Memory B cell (primary cell): ENCODE data around the gene QKI.
"Not testable (repeated sequence)": the region's sequence is repeated elsewhere in the genome, so short reads cannot be mapped to it uniquely, and the experiment has no call there.

Experiments
- ATAC-seq: fragments of 150-1000 bp; cut with Tn5 transposase; 2 replicates; pipeline ENCODE4 v1.10.0; 2021; ENCODE audit warnings: low read depth, mild to moderate bottlenecking, moderate library complexity
- DNase-seq, 2 donors: peaks; one replicate each; pipeline ENCODE4 v3.0.0; 2022; ENCODE audit warnings: low spot score in 2 of 2
- H3K27ac Mint-ChIP-seq: one replicate; pipeline ENCODE4 v1.8.0; 2022; ENCODE audit warnings: mild to moderate bottlenecking, moderate library complexity, mixed read lengths
- H3K27me3 Mint-ChIP-seq: one replicate; pipeline ENCODE4 v1.8.0; 2022; ENCODE audit warnings: mixed read lengths
- H3K36me3 Mint-ChIP-seq: one replicate; pipeline ENCODE4 v1.8.0; 2022; ENCODE audit warnings: mild to moderate bottlenecking, mixed read lengths
- H3K4me1 Mint-ChIP-seq: one replicate; pipeline ENCODE4 v1.8.0; 2022; ENCODE audit warnings: mixed read lengths
- H3K4me3 Mint-ChIP-seq: one replicate; pipeline ENCODE4 v1.8.0; 2022; ENCODE audit warnings: mild to moderate bottlenecking, moderate library complexity, mixed read lengths
- H3K9me3 Mint-ChIP-seq: one replicate; pipeline ENCODE4 v1.8.0; 2022; ENCODE audit warnings: mixed read lengths

QKI gene

GRCh38 chr6:163455552-163455951, 41.0 kb downstream of the QKI start:
- DNase-seq (no peak), ATAC-seq (no peak)
- peaks cover 15% of the 10 kb centered on the region for H3K36me3 Mint-ChIP-seq
- no peak overlapping the region for H3K4me3 Mint-ChIP-seq
- peak overlapping the region; percentile 96 for H3K27ac Mint-ChIP-seq
- H3K9me3 Mint-ChIP-seq, result no peaks in the 10 kb centered on the region
- no peaks in the 10 kb centered on the region for H3K27me3 Mint-ChIP-seq
- H3K4me1 Mint-ChIP-seq, result peaks cover 51% of the 10 kb centered on the region

DNA sequence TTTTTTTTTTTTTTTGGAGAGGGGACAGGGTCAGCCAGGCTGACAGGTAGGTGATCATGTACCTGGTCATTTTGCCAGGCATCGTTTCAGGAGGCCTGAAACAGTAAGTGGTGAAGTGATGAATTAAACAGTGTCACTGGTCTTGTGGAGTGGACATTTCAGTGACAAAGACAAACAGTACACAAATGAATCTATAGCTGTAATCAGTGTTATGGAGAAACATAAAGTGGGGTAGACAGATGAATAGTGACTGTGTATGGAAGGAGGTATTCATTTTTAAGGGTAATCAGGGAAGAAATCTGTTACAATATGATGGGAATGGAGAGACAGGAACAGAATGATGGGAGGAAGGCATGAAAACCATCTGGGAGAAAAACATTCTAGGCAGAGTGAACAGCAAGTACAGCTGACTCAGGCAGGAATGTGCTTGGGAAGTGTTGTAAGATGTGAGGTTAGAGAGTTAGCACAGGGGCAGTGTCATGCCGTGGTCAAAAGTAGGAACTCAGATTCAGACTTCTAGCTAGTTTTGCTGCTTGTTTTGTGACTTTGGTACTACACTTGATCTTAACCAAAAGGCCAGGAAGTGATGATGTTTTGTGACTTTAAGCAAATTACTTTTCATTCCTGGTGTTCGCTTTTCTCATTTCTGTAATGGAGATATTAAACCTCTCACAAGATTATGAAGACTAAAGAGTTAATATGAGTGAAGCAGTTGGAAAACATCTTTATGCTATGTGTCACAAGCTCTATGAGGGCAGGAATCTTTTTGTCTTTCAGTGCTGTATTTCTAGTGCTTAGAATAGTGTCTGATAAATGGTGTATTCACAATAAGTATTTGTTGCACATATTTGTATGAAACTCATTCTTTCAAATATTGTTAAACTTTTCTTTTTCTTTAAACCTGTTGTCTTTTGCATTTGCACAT, 43.4 kb downstream of the QKI start:
- Mint-ChIP-seq H3K27ac (peak overlapping the region; percentile 96), H3K36me3 (peaks cover 15% of the 10 kb centered on the region), H3K27me3 (no peaks in the 10 kb centered on the region), H3K4me3 (peak overlapping the region; percentile 4), H3K9me3 (no peaks in the 10 kb centered on the region), H3K4me1 (peaks cover 47% of the 10 kb centered on the region)
- DNase-seq (no peak), ATAC-seq (no peak)

DNA sequence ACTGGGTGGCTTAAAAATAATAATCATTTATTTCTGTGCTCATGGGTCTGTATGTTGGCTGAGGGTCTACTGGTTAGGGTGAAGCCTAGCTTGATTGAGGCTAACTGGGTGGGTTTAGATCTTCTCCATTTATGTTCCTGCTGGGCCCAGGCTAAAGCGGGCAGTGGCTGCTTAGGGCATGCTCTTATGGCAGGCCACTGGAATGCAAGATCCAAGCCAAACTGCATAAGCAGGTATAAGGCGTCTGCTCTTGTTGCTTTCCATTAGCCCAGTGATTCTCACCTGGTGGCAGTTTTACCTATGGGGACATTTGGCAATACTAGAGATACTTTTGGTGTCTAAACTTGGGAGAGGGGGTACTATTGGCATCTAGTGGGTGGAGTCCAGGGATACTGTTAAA, 44.5 kb downstream of the QKI start:
- DNase-seq, result no peak
- peak overlapping the region; percentile 25 for H3K4me3 Mint-ChIP-seq
- H3K4me1 Mint-ChIP-seq, result peaks cover 52% of the 10 kb centered on the region
- H3K9me3 Mint-ChIP-seq, result no peaks in the 10 kb centered on the region
- peak overlapping the region; percentile 96 for H3K27ac Mint-ChIP-seq
- H3K27me3 Mint-ChIP-seq, result no peaks in the 10 kb centered on the region
- peaks cover 19% of the 10 kb centered on the region for H3K36me3 Mint-ChIP-seq
- no peak for ATAC-seq

DNA sequence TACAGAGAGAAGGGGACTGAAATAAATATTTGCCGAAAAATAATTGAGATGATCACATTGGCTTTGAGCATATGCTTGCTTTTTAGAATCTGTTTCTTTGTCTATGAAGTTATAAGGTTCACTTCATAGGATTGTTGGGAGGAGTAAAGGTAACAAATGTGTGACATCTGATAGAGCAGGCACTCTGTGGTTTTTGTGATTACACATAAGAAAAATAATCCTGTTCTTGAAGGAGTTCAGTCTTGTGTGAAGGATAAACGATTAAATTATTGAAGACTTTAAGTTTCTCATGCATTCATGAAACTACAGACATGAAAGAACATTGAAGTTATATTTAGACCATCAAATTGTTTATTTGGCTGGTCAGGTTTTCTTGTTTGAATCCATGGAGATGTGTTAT, 45.0 kb downstream of the QKI start:
- Mint-ChIP-seq H3K27me3 (no peaks in the 10 kb centered on the region), H3K36me3 (peaks cover 20% of the 10 kb centered on the region), H3K4me3 (peak overlapping the region; percentile 25), H3K4me1 (peaks cover 48% of the 10 kb centered on the region), H3K9me3 (no peaks in the 10 kb centered on the region), H3K27ac (peak overlapping the region; percentile 96)
- DNase-seq (no peak), ATAC-seq (no peak)

DNA sequence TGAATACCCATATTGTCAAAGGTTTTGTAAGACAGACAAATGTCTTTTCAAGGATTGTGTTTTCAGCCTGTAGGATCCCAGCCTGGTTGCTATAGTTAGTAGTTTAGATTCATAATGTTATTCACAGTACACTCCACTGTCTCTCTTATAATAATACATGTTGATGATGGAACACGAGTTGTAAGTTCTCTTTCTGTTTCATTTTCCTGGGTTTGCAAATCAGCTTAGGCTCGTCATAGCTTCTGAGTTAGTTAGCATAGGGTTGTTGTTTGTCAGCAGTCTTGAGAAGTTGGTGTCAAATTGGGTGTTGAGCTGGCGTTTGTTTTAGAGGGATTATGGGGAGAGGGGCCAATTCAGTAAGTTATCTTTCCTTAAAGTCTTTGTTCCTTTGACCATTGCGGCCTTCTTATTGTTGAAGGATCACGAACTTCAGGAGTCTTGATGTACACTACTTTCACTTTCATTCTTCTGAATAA, 45.8 kb downstream of the QKI start:
- Mint-ChIP-seq H3K9me3 (no peaks in the 10 kb centered on the region), H3K36me3 (peaks cover 20% of the 10 kb centered on the region)

DNA sequence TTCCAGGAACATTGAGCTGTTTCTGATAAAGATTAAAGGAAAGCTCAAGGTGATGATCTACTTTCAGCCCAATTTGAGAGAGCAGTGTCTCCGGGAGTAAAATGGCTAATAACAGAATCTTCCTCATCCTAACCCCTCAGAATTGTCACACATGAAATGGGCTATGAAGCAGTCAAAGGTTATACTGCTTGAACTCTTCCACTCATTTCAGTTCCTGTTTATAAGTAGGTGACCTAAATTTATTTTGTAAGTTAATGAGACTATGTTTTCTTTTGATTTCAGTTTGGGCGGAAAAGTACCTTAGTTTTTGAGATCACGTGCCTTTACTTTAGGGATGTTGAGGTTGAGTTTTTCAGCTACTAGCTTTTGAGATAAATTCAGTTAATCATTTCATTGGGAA, 47.2 kb downstream of the QKI start:
- DNase-seq, result no peak
- ATAC-seq, result no peak
- no peaks in the 10 kb centered on the region for H3K9me3 Mint-ChIP-seq
- no peaks in the 10 kb centered on the region for H3K27me3 Mint-ChIP-seq
- H3K4me1 Mint-ChIP-seq, result peaks cover 39% of the 10 kb centered on the region
- peaks cover 17% of the 10 kb centered on the region for H3K36me3 Mint-ChIP-seq
- H3K4me3 Mint-ChIP-seq, result peak overlapping the region; percentile 21
- H3K27ac Mint-ChIP-seq, result peak overlapping the region; percentile 41

More for the DNA sequence above, 45.8 kb downstream of the QKI start:
- peak; percentile 90 for ATAC-seq
- peak overlapping the region; percentile 96 for H3K27ac Mint-ChIP-seq
- peaks cover 48% of the 10 kb centered on the region for H3K4me1 Mint-ChIP-seq
- no peaks in the 10 kb centered on the region for H3K27me3 Mint-ChIP-seq
- peak overlapping the region; percentile 88 for H3K4me3 Mint-ChIP-seq
- peak; percentile 13 to 27 for DNase-seq

DNA sequence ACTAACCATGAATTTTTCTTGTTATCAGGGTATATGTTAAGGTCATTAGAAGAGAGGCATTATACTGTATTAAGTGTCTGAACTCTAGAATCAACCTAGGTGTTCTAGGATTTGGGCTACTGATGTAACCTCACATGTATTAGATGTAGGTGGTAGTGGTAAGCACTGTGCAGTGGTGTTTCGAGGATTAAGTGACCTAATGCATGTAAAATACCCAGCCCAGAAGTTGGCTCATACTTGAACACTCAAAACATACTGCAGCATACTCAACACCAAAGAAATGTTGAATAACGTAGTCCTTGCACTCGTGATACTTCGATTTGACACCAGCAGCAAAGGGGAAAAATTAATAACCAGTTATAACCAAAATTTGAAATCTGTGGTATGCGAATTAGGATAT, 48.7 kb downstream of the QKI start:
- DNase-seq, result no peak
- Mint-ChIP-seq H3K36me3 (peaks cover 10% of the 10 kb centered on the region), H3K4me1 (peaks cover 28% of the 10 kb centered on the region), H3K27ac (no peak overlapping the region), H3K27me3 (no peaks in the 10 kb centered on the region), H3K9me3 (no peaks in the 10 kb centered on the region), H3K4me3 (no peak overlapping the region)
- no peak for ATAC-seq

GRCh38 chr6:163463795-163464194, 49.3 kb downstream of the QKI start:
- Mint-ChIP-seq H3K9me3 (no peaks in the 10 kb centered on the region), H3K27ac (peak overlapping the region; percentile 24), H3K4me3 (no peak overlapping the region), H3K4me1 (peaks cover 25% of the 10 kb centered on the region), H3K27me3 (no peaks in the 10 kb centered on the region), H3K36me3 (peaks cover 10% of the 10 kb centered on the region)
- DNase-seq, result no peak
- ATAC-seq, result no peak

DNA sequence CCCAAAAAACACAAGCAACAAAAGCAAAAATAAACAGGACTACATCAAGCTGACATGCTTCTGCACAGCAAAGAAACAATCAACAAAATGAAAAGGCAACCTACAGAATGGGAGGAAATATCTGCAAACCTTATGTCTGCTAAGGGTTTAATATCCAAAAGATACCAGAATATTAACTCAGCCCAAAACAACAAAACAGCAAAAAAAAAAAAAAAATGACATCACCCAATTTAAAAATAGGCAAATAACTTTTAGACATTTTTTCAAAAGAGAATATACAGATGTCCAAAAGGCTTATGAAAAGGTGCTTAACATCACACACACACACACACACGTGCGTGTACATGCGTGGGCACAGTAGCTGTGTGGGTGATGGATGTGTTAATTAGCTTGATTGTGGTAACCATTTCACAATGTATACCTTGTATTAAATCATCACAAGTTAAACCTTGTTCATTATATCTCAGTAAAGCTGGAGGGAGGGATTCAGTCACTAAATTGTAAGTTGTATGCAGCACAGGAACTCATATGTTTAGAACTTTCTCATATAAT, 52.4 kb downstream of the QKI start:
- DNase-seq, result no peak
- peaks cover 8% of the 10 kb centered on the region for H3K4me1 Mint-ChIP-seq
- no peak overlapping the region for H3K4me3 Mint-ChIP-seq
- H3K27me3 Mint-ChIP-seq, result no peaks in the 10 kb centered on the region
- no peak overlapping the region for H3K27ac Mint-ChIP-seq
- peaks cover 13% of the 10 kb centered on the region for H3K9me3 Mint-ChIP-seq
- H3K36me3 Mint-ChIP-seq, result peaks cover 30% of the 10 kb centered on the region
- ATAC-seq, result no peak

DNA sequence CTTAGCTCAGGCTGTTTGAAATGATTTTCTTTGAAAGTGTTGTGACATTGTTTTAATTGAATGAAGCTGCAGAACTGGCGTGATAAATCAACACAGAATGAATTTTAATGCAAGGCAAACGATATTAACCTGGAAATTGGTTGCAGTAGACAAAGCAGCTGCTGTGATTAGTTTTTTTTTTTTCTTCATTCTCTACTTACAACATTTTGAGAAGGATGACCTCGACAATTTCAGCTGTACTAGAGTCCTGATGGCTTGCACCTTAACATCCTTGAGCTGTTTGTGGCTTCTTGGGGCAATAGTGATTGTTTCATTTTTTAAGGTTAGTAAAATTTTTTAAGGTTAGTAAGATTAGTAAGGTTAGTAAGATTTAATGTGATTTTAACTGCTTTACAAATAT, 54.2 kb downstream of the QKI start:
- Mint-ChIP-seq H3K4me3 (no peak overlapping the region), H3K9me3 (peaks cover 13% of the 10 kb centered on the region), H3K27ac (no peak overlapping the region), H3K27me3 (no peaks in the 10 kb centered on the region), H3K4me1 (peaks cover 6% of the 10 kb centered on the region), H3K36me3 (peaks cover 28% of the 10 kb centered on the region)
- no peak for DNase-seq
- no peak for ATAC-seq

DNA sequence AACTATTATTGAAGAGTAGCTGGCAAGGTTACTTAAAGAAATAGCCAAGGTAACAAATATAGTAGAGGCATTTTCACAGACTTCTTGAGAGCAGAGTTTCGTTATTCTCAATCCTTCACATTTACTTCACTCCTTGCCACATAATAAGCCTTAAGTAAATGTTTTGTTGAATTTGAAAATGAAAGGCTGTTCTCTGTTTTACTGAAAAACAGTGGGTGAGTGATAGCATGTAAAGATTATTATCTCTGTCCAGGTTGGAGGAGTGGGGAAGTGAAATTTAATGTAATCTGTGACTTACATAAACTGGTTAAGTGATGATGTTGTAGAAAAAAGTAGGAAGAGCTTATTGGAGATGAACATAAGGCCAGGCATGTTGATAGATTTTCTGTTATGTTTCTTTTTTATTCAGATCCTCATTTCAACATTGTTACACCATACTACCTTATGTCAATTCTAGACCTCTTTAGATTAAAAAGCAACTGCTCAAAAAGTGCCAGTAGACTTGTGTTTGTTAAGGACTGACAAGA, 55.0 kb downstream of the QKI start:
- peaks cover 23% of the 10 kb centered on the region for H3K36me3 Mint-ChIP-seq
- no peak overlapping the region for H3K4me3 Mint-ChIP-seq

GRCh38 chr6:163470611-163471010, 56.1 kb downstream of the QKI start:
- DNase-seq, result no peak
- H3K4me3 Mint-ChIP-seq, result no peak overlapping the region
- H3K4me1 Mint-ChIP-seq, result peaks cover 5% of the 10 kb centered on the region
- no peak overlapping the region for H3K27ac Mint-ChIP-seq
- no peak for ATAC-seq
- H3K27me3 Mint-ChIP-seq, result no peaks in the 10 kb centered on the region
- peaks cover 13% of the 10 kb centered on the region for H3K9me3 Mint-ChIP-seq
- peaks cover 22% of the 10 kb centered on the region for H3K36me3 Mint-ChIP-seq

More for the DNA sequence above, 55.0 kb downstream of the QKI start:
- peak overlapping the region; percentile 43 for H3K27ac Mint-ChIP-seq
- ATAC-seq (no peak), DNase-seq (no peak)
- no peaks in the 10 kb centered on the region for H3K27me3 Mint-ChIP-seq
- peaks cover 4% of the 10 kb centered on the region for H3K4me1 Mint-ChIP-seq
- peaks cover 13% of the 10 kb centered on the region for H3K9me3 Mint-ChIP-seq

GRCh38 chr6:163474581-163474980, 60.1 kb downstream of the QKI start:
- Mint-ChIP-seq H3K27ac (no peak overlapping the region), H3K9me3 (peaks cover 12% of the 10 kb centered on the region), H3K36me3 (peaks cover 23% of the 10 kb centered on the region)

GRCh38 chr6:163476946-163477345, 62.4 kb downstream of the QKI start:
- H3K27ac Mint-ChIP-seq, DNase-seq, H3K4me3 Mint-ChIP-seq, ATAC-seq, H3K27me3 Mint-ChIP-seq, H3K9me3 Mint-ChIP-seq: not testable (repeated sequence)
- peaks cover 14% of the 10 kb centered on the region for H3K4me1 Mint-ChIP-seq
- H3K36me3 Mint-ChIP-seq, result peaks cover 15% of the 10 kb centered on the region

More at GRCh38 chr6:163474581-163474980, 60.1 kb downstream of the QKI start:
- Mint-ChIP-seq H3K4me1 (peaks cover 9% of the 10 kb centered on the region), H3K27me3 (no peaks in the 10 kb centered on the region), H3K4me3 (no peak overlapping the region)
- no peak for ATAC-seq
- no peak for DNase-seq
